Bronchial epithelial cell (primary cell): ENCODE data around the gene VAMP1. TPM values are rescaled to one million over a fixed set of nuclear protein-coding genes. Genes with fewer than 3 reads are reported as not detected.
A peak's percentile ranks its signal among the peaks of the same experiment; 100 is the strongest.

Source experiments
- DNase-seq: peaks from one replicate; pipeline ENCODE4 v3.0.0-alpha.2; 2010; ENCODE audit warnings: low read depth
- FAIRE-seq: peaks from 2 replicates; lab custom pipeline; 2011; peaks lifted over from hg19 to GRCh38; lab: Jason Lieb, UNC
- H3K27me3 ChIP-seq: 2 replicates; pipeline ENCODE4 v1.5.1; 2011; ENCODE audit warnings: low read length; ENCODE audit not compliant: control insufficient read depth, insufficient read depth
- H3K36me3 ChIP-seq: 2 replicates; pipeline ENCODE4 v1.5.1; 2011; ENCODE audit warnings: low read length; ENCODE audit not compliant: control insufficient read depth, insufficient read depth
- H3K4me3 ChIP-seq: 2 replicates; pipeline ENCODE4 v1.5.1; 2011; ENCODE audit warnings: mild to moderate bottlenecking, low read depth, low read length, control low read depth
- CTCF ChIP-seq: IDR thresholded peaks from 2 replicates; pipeline ENCODE4 v1.5.1; 2011; ENCODE audit warnings: mild to moderate bottlenecking, moderate library complexity, low read length, control low read depth, inconsistent platforms; ENCODE audit not compliant: insufficient read depth, severe bottlenecking
- total RNA-seq: library from RNA; depleted of rRNA; stranded (reverse); fragments of >200 nt; gene quantifications from 2 replicates; pipeline ENCODE4 v1.2.1, GENCODE V29; 2014

Gene VAMP1
- total RNA-seq, 1 donor from 2014 or later: 0.26 TPM

- Histone ChIP-seq H3K36me3 (no peaks in the 10 kb centered on the region), H3K4me3 (no peak overlapping the region), H3K27me3 (no peaks in the 10 kb centered on the region)
- TF ChIP-seq CTCF: no peak
- no peak for DNase-seq
- no peak for FAIRE-seq
These were observed 44.6 kb downstream of the VAMP1 start for GRCh38 chr12:6425590-6426531.

GRCh38 chr12:6424866-6425265 is 45.6 kb downstream of the VAMP1 start:
- no peaks in the 10 kb centered on the region for H3K36me3 ChIP-seq
- H3K27me3 ChIP-seq: no peaks in the 10 kb centered on the region
- TF ChIP-seq CTCF: no peak
- FAIRE-seq (no peak), DNase-seq (no peak)
- H3K4me3 ChIP-seq: no peak overlapping the region

GRCh38 chr12:6424008-6424347 is 46.5 kb downstream of the VAMP1 start:
- DNase-seq (no peak), FAIRE-seq (no peak)
- no peaks in the 10 kb centered on the region for H3K36me3 ChIP-seq
- H3K27me3 ChIP-seq: no peaks in the 10 kb centered on the region
- no peak overlapping the region for H3K4me3 ChIP-seq
- TF ChIP-seq CTCF: no peak

- DNase-seq: peak; percentile 82
- Histone ChIP-seq H3K27me3 (no peaks in the 10 kb centered on the region), H3K4me3 (no peak overlapping the region), H3K36me3 (no peaks in the 10 kb centered on the region)
- TF ChIP-seq CTCF: peak; percentile 85
- peak; percentile 60 for FAIRE-seq
These were observed 47.0 kb downstream of the VAMP1 start for GRCh38 chr12:6423267-6424007.

GRCh38 chr12:6420364-6420763 is 50.1 kb downstream of the VAMP1 start:
- no peak for TF ChIP-seq CTCF

More at GRCh38 chr12:6420364-6420763, 50.1 kb downstream of the VAMP1 start:
- FAIRE-seq (no peak), DNase-seq (peak; percentile 22)
- no peaks in the 10 kb centered on the region for H3K36me3 ChIP-seq
- no peak overlapping the region for H3K4me3 ChIP-seq
- no peaks in the 10 kb centered on the region for H3K27me3 ChIP-seq
